ENCODE data around the gene MOB3C. TPM values are rescaled to one million over a fixed set of nuclear protein-coding genes. Genes with fewer than 3 reads are reported as not detected.

The MOB3C gene
- total and polyA plus RNA-seq, 11 donors: 6.0 to 24.0 (median 10.5) TPM

DNA sequence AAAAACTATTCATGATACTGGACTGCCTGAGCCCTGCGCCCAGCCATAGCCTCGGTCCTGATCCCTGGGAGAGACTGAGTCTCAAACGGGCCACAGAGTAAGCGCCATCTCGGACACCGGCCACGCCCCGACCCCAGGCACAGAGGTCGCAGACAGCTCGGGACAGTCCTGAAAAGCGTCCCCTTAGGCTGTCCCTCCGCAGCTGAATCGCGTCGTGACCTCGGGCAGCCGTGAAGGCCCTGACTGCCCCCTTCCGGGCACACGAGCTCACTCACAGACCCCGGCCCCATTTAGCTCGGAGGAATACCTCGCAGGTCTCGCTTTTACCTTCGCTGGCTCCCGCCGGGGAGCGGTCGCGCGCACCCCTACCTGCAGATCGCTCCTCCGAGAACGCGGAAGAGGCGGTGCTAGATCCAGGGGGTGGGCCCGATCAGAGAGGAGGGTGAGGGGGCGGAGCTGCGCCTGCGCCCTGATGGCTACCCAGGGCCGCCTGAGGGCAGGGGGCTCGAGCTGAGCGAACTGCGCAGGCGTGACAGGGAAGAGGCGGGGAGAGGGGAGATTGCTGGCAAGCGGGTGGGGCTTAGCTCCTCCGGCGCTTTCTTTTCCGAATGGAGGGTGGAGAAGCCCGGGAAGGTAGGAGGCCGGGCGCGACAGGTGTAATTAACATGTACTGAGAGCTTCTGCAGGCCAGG is 12.6 kb downstream of the MOB3C start, which contains the start of gene MKNK1:
Gene MKNK1 (minus strand): TSS at position 411 of the 692 bp plus-strand sequence. CDS start 20,941 bp downstream, outside the sequence.
- Histone ChIP-seq H3K36me3 (peaks cover 0 to 13% (median 11%) of the 10 kb centered on the region in 9 donors), H3K27me3 (no peaks in the 10 kb centered on the region), H3K27ac (peak within 1 kb of the TSS; percentile 49 to 91 (median 80)), H3K4me3 (peak within 1 kb of the TSS; percentile 66 to 99 (median 82)), H3K9me3 (no peaks in the 10 kb centered on the region), H3K4me1 (peaks cover 0 to 79% (median 56%) of the 10 kb centered on the region in 12 donors)
- WGBS, 4 donors: 0% methylated on average over 41 to 53 of the region's 53 CpGs
- TF ChIP-seq, protein P1, sequence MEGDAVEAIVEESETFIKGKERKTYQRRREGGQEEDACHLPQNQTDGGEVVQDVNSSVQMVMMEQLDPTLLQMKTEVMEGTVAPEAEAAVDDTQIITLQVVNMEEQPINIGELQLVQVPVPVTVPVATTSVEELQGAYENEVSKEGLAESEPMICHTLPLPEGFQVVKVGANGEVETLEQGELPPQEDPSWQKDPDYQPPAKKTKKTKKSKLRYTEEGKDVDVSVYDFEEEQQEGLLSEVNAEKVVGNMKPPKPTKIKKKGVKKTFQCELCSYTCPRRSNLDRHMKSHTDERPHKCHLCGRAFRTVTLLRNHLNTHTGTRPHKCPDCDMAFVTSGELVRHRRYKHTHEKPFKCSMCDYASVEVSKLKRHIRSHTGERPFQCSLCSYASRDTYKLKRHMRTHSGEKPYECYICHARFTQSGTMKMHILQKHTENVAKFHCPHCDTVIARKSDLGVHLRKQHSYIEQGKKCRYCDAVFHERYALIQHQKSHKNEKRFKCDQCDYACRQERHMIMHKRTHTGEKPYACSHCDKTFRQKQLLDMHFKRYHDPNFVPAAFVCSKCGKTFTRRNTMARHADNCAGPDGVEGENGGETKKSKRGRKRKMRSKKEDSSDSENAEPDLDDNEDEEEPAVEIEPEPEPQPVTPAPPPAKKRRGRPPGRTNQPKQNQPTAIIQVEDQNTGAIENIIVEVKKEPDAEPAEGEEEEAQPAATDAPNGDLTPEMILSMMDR (IDR thresholded peaks at IDR 0.05): peak in 7 of 12 donors; percentile 10 to 45 (median 30)
- TF ChIP-seq POLR2A (IDR thresholded peaks at IDR 0.05): peak; percentile 34 to 96
- DNase-seq (peak; percentile 97 to 99 (median 98)), ATAC-seq (peak; percentile 96 to 99 (median 96))
- intact Hi-C loops (cut with DNase I): loop anchor here in 1 of 10 donors (5.0 kb wide), 1 partner anchor 52 kb away; the partner anchor contains the start of gene KNCN

DNA sequence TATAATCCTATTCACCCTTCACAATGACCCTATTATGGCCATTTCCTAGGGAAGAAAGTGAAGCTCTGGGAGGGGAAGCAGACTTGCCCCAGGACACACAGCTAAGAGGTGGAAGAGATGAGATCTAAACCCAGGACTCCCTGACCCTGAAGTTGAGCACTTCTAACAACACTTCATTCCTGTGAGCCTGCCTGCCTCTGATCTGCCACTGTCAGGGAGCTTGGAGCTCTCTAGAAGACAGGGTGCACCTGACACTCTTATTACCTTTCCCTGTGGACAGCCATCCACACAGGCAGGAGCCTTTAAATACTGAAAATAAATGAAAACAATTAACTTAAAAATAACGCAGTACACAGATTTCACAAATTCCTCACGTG is 13.1 kb downstream of the MOB3C start:
- no peak for DNase-seq
- no peak for TF ChIP-seq POLR2A (IDR thresholded peaks at IDR 0.05)
- TF ChIP-seq, protein P1 (IDR thresholded peaks at IDR 0.05): no peak
- intact Hi-C loops (cut with DNase I): loop anchor here in 1 of 10 donors (5.0 kb wide), 1 partner anchor 51 kb away; the partner anchor contains the start of gene KNCN
- peak overlapping the region; percentile 66 to 99 (median 82) for H3K4me3 ChIP-seq
- peak in 2 of 4 donors; percentile 6 to 12 for ATAC-seq
- H3K36me3 ChIP-seq: peaks cover 0 to 8% (median 5%) of the 10 kb centered on the region in 9 donors
- H3K9me3 ChIP-seq: no peaks in the 10 kb centered on the region
- H3K27me3 ChIP-seq: no peaks in the 10 kb centered on the region
- H3K27ac ChIP-seq: peak overlapping the region; percentile 49 to 91 (median 80)
- peaks cover 0 to 82% (median 56%) of the 10 kb centered on the region in 12 donors for H3K4me1 ChIP-seq
- 0 to 1% (median 0%) methylated on average over 2 of the region's 2 CpGs for WGBS, 4 donors

DNA sequence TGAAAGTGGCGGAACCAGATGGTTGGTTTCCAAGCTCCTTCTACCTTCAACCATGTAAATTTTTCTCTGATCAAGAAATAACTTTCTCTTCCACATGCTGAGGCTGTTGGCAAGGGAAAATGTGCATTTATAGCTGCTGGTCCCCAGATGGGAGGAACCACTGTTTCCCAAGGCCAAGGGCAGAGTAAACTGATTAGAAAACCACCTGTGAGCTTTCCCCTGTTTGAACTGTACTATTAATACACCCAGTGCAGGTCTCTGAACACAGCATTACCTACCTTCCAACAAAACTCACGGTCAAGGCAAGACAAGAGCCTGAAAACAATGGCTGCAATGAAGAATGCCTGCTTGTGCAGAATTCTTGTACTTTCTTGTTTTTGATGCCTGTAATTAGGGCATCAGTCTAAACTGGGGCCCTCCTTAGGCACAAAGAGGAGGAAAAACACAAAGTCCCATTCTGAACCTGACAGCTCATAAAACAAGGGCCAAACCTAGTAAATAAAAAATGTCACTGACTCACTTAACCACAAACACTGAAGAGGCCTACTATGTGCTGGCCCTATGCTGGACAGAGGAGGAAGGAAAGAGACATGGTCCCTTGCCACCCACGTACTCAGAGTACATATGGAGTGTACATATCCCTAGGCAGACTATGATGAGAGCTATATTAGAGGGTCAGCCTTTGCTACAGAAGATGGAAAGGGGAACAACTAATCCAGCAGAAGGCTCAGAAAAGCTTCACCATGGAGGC is 15.2 kb downstream of the MOB3C start:
- H3K4me1 ChIP-seq: peaks cover 0 to 92% (median 41%) of the 10 kb centered on the region in 12 donors
- 71 to 80% (median 74%) methylated on average over 3 of the region's 3 CpGs for WGBS, 4 donors
- peaks cover 0 to 10% (median 0%) of the 10 kb centered on the region in 9 donors for H3K36me3 ChIP-seq
- H3K27me3 ChIP-seq: no peaks in the 10 kb centered on the region
- no peak for DNase-seq
- no peak for TF ChIP-seq POLR2A (IDR thresholded peaks at IDR 0.05)
- TF ChIP-seq, protein P1 (IDR thresholded peaks at IDR 0.05): no peak
- H3K4me3 ChIP-seq: no peak overlapping the region
- H3K9me3 ChIP-seq: no peaks in the 10 kb centered on the region
- no peak for ATAC-seq
- H3K27ac ChIP-seq: peak overlapping the region in 2 of 12 donors; percentile 2 to 25
- intact Hi-C loops (cut with DNase I): loop anchor here in 1 of 10 donors (5.0 kb wide), 1 partner anchor 49 kb away; the partner anchor contains the start of gene KNCN

All from heart left ventricle (tissue), 16 donors.